Adipocyte (in vitro differentiated cells): Measurements from ENCODE around the gene SOWAHA.

ENCODE experiments used
- DNase-seq: peaks from one replicate; pipeline ENCODE4 v3.0.0-alpha.2; 2015; ENCODE audit warnings: low read depth
- H3K27me3 ChIP-seq: replicated peaks from 2 replicates; pipeline ENCODE4 v1.7.0; 2013; ENCODE audit warnings: mild to moderate bottlenecking, low read length, moderate library complexity; ENCODE audit not compliant: control insufficient read depth, insufficient read depth
- H3K36me3 ChIP-seq: 2 replicates; pipeline ENCODE4 v1.7.0; 2013; ENCODE audit warnings: low read length, mild to moderate bottlenecking, moderate library complexity; ENCODE audit not compliant: control insufficient read depth, insufficient read depth, severe bottlenecking
- H3K4me1 ChIP-seq: 2 replicates; pipeline ENCODE4 v1.7.0; 2013; ENCODE audit warnings: mild to moderate bottlenecking, low read length, moderate library complexity; ENCODE audit not compliant: control insufficient read depth, insufficient read depth
- H3K4me3 ChIP-seq: 2 replicates; pipeline ENCODE4 v1.7.0; 2013; ENCODE audit warnings: mild to moderate bottlenecking, low read length, moderate library complexity
- H3K9ac ChIP-seq: 2 replicates; pipeline ENCODE4 v1.7.0; 2013; ENCODE audit warnings: mild to moderate bottlenecking, low read length, moderate library complexity
- H3K9me3 ChIP-seq: 2 replicates; pipeline ENCODE4 v1.7.0; 2013; ENCODE audit warnings: mild to moderate bottlenecking, low read length, moderate library complexity; ENCODE audit not compliant: control insufficient read depth

Gene SOWAHA

GRCh38 chr5:132810605-132811004 lies 2.5 kb upstream of the SOWAHA start:
- H3K4me3 ChIP-seq: no peak overlapping the region
- H3K36me3 ChIP-seq: no peaks in the 10 kb centered on the region
- H3K27me3 ChIP-seq: peaks cover 20% of the 10 kb centered on the region
- peaks cover 7% of the 10 kb centered on the region for H3K4me1 ChIP-seq
- DNase-seq: no peak
- no peaks in the 10 kb centered on the region for H3K9me3 ChIP-seq
- no peak overlapping the region for H3K9ac ChIP-seq

GRCh38 chr5:132812123-132812765 lies 858 bp upstream of the SOWAHA start:
- no peak overlapping the region for H3K4me3 ChIP-seq
- no peaks in the 10 kb centered on the region for H3K36me3 ChIP-seq
- H3K9me3 ChIP-seq: no peaks in the 10 kb centered on the region
- H3K4me1 ChIP-seq: peaks cover 14% of the 10 kb centered on the region
- H3K9ac ChIP-seq: no peak overlapping the region
- H3K27me3 ChIP-seq: peaks cover 20% of the 10 kb centered on the region
- no peak for DNase-seq

GRCh38 chr5:132813599-132814502 lies 749 bp downstream of the SOWAHA start:
- DNase-seq: peak; percentile 45
- H3K4me3 ChIP-seq: peak overlapping the region; percentile 27
- H3K27me3 ChIP-seq: peaks cover 20% of the 10 kb centered on the region
- H3K9ac ChIP-seq: no peak overlapping the region
- peaks cover 14% of the 10 kb centered on the region for H3K4me1 ChIP-seq
- no peaks in the 10 kb centered on the region for H3K36me3 ChIP-seq
- no peaks in the 10 kb centered on the region for H3K9me3 ChIP-seq

GRCh38 chr5:132814503-132815294 lies 1.6 kb downstream of the SOWAHA start:
- no peaks in the 10 kb centered on the region for H3K36me3 ChIP-seq
- peak overlapping the region; percentile 27 for H3K4me3 ChIP-seq
- H3K4me1 ChIP-seq: peaks cover 14% of the 10 kb centered on the region
- H3K9me3 ChIP-seq: no peaks in the 10 kb centered on the region
- H3K9ac ChIP-seq: no peak overlapping the region
- H3K27me3 ChIP-seq: peaks cover 20% of the 10 kb centered on the region
- DNase-seq: no peak

- peak; percentile 84 for DNase-seq
- no peaks in the 10 kb centered on the region for H3K9me3 ChIP-seq
- no peak overlapping the region for H3K4me3 ChIP-seq
- H3K4me1 ChIP-seq: peaks cover 14% of the 10 kb centered on the region
- no peak overlapping the region for H3K9ac ChIP-seq
- no peaks in the 10 kb centered on the region for H3K36me3 ChIP-seq
- peaks cover 20% of the 10 kb centered on the region for H3K27me3 ChIP-seq
These were observed 2.4 kb downstream of the SOWAHA start for GRCh38 chr5:132815454-132815853.

GRCh38 chr5:132816083-132816482 lies 3.0 kb downstream of the SOWAHA start:
- Histone ChIP-seq H3K4me3 (no peak overlapping the region), H3K9me3 (no peaks in the 10 kb centered on the region), H3K36me3 (no peaks in the 10 kb centered on the region), H3K9ac (no peak overlapping the region), H3K27me3 (peaks cover 19% of the 10 kb centered on the region), H3K4me1 (peaks cover 14% of the 10 kb centered on the region)
- no peak for DNase-seq

GRCh38 chr5:132816554-132816953 lies 3.5 kb downstream of the SOWAHA start:
- no peaks in the 10 kb centered on the region for H3K36me3 ChIP-seq
- no peaks in the 10 kb centered on the region for H3K9me3 ChIP-seq
- no peak overlapping the region for H3K4me3 ChIP-seq
- peaks cover 15% of the 10 kb centered on the region for H3K27me3 ChIP-seq
- DNase-seq: peak; percentile 70
- no peak overlapping the region for H3K9ac ChIP-seq
- H3K4me1 ChIP-seq: peaks cover 14% of the 10 kb centered on the region

GRCh38 chr5:132817011-132817410 lies 3.9 kb downstream of the SOWAHA start:
- H3K27me3 ChIP-seq: peaks cover 10% of the 10 kb centered on the region
- peaks cover 16% of the 10 kb centered on the region for H3K4me1 ChIP-seq
- no peak overlapping the region for H3K4me3 ChIP-seq
- H3K36me3 ChIP-seq: no peaks in the 10 kb centered on the region
- H3K9me3 ChIP-seq: no peaks in the 10 kb centered on the region
- no peak overlapping the region for H3K9ac ChIP-seq
- DNase-seq: no peak

GRCh38 chr5:132819468-132819867 lies 6.4 kb downstream of the SOWAHA start:
- no peak overlapping the region for H3K4me3 ChIP-seq
- DNase-seq: no peak
- no peaks in the 10 kb centered on the region for H3K36me3 ChIP-seq
- H3K9ac ChIP-seq: peak overlapping the region; percentile 2
- H3K9me3 ChIP-seq: no peaks in the 10 kb centered on the region
- no peaks in the 10 kb centered on the region for H3K27me3 ChIP-seq
- H3K4me1 ChIP-seq: peaks cover 16% of the 10 kb centered on the region

- Histone ChIP-seq H3K9ac (peak overlapping the region; percentile 2), H3K36me3 (peaks cover 6% of the 10 kb centered on the region), H3K4me1 (peaks cover 12% of the 10 kb centered on the region), H3K4me3 (no peak overlapping the region), H3K27me3 (no peaks in the 10 kb centered on the region), H3K9me3 (no peaks in the 10 kb centered on the region)
- DNase-seq: peak; percentile 96
These were observed 7.2 kb downstream of the SOWAHA start for GRCh38 chr5:132820162-132820754.

- H3K36me3 ChIP-seq: peaks cover 6% of the 10 kb centered on the region
- no peak overlapping the region for H3K9ac ChIP-seq
- no peaks in the 10 kb centered on the region for H3K27me3 ChIP-seq
- H3K4me1 ChIP-seq: peaks cover 7% of the 10 kb centered on the region
- no peaks in the 10 kb centered on the region for H3K9me3 ChIP-seq
- no peak overlapping the region for H3K4me3 ChIP-seq
- DNase-seq: no peak
These were observed 8.2 kb downstream of the SOWAHA start for GRCh38 chr5:132821350-132821749.
